Islet of Langerhans (tissue), 1 donor: Measurements from ENCODE around the gene ZNF544.
"Not testable (repeated sequence)": the region's sequence is repeated elsewhere in the genome, so short reads cannot be mapped to it uniquely, and the experiment has no call there.

Experiments used
- FAIRE-seq: peaks from one replicate; lab custom pipeline; 2011; peaks lifted over from hg19 to GRCh38; lab: Jason Lieb, UNC

Gene ZNF544

DNA sequence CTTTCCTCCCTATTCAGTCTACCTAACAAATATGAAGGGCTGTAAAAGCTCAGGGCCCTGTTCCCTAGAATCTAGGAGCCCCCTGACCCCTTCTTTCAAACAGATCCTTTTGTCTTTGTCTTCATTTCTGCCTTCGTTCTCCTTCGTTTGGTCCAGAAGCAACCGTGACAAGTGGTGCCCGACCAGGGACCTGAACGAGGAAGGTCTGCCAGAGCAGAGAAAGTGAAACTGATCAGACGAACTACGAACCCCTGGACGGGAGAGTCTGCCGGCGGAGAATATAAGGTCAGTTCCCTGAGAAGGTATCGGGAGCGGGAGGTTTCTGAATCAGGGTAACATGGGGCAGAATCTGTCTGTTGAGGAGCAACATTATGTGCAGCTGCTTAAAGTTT, 77.2 kb downstream of the ZNF544 start:
- FAIRE-seq, result no peak

DNA sequence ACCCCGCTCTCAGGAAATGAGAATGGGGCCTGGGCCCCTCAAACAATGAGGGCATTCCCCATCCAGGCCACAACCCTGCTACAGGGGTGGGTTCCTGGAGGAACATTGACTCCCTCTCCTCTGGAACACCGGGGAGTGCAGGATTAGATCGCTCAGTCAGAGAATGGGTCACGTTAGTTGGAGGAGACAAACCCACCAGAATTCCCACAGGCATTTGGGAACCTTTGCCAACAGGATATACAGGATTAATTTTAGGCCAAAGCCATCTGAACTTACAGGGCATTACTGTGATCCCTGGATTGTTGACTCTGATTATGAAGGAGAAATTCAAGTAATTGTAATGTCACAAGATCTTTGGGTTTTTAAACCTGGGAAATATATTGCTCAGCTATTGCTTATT, 79.0 kb downstream of the ZNF544 start:
- FAIRE-seq, result no peak

DNA sequence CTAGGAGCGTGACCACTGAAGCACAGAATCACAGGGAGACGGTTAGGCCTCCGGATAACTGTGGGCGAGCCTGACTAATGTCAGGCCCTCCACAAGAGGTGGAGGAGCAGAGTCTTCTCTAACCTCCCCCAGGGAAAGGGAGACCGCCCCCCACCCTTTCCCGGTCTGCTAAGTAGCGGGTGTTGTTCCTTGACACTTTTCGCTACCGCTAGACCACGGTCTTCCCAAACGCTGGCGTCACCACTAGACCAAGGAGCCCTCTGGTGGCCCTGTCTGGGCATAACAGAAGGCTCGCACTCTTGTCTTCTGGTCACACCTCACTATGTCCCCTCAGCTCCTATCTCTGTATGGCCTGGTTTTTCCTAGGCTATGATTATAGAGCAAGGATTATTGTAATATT, 82.0 kb downstream of the ZNF544 start:
- FAIRE-seq, result not testable (repeated sequence)

DNA sequence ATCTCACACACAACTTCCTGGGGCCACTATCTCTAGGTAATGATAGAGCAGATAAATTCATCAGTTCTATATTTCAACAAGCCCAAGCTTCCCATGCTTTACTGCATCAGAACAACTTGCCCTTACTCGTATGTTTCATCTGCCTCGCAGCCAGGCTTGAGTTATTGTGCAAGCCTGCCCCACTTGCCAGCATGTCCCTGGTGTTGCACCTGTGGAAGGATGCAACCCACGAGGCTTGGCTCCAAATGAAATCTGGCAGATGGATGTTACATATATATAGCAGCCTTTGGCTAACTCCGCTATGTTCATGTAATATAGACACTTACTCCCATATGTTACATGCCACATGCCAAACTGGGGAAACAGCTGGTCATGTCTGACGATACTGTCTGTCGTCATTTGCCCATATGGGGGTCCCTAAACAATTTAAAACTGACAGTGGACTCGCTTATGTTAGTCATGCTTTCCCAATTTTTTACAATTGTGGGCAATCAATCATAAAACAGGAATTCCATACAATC, 82.7 kb downstream of the ZNF544 start:
- FAIRE-seq, result no peak
